Neuron (in vitro differentiated cells): ENCODE measurements around the gene ZNHIT3.

Source experiments
- H2AFZ ChIP-seq: one replicate; pipeline ENCODE4 v1.6.1; 2013; ENCODE audit warnings: low read depth, mild to moderate bottlenecking, inconsistent platforms, low read length, moderate library complexity
- H3K27me3 ChIP-seq: one replicate; pipeline ENCODE4 v1.6.1; 2013; ENCODE audit warnings: low read length; ENCODE audit not compliant: insufficient read depth
- H3K36me3 ChIP-seq: one replicate; pipeline ENCODE4 v1.6.1; 2013; ENCODE audit warnings: low read length; ENCODE audit not compliant: insufficient read depth
- H3K4me1 ChIP-seq: one replicate; pipeline ENCODE4 v1.6.1; 2013; ENCODE audit warnings: low read length; ENCODE audit not compliant: insufficient read depth
- H3K4me3 ChIP-seq: 2 replicates; pipeline ENCODE4 v1.5.1; 2013; ENCODE audit warnings: mild to moderate bottlenecking, low read length, moderate library complexity
- H3K9me3 ChIP-seq: one replicate; pipeline ENCODE4 v1.6.1; 2013; ENCODE audit warnings: low read length

ZNHIT3 gene

GRCh38 chr17:36509272-36509985, 22.9 kb downstream of the ZNHIT3 start:
- Histone ChIP-seq H3K36me3 (peaks cover 55% of the 10 kb centered on the region), H3K4me1 (no peaks in the 10 kb centered on the region), H3K4me3 (no peak overlapping the region), H2AFZ (no peak overlapping the region), H3K9me3 (no peaks in the 10 kb centered on the region), H3K27me3 (no peaks in the 10 kb centered on the region)

- Histone ChIP-seq H3K4me1 (no peaks in the 10 kb centered on the region), H3K4me3 (no peak overlapping the region), H2AFZ (no peak overlapping the region), H3K36me3 (peaks cover 55% of the 10 kb centered on the region), H3K9me3 (no peaks in the 10 kb centered on the region), H3K27me3 (no peaks in the 10 kb centered on the region)
Observed at GRCh38 chr17:36510636-36511035, 24.2 kb downstream of the ZNHIT3 start.

- Histone ChIP-seq H3K27me3 (no peaks in the 10 kb centered on the region), H3K9me3 (no peaks in the 10 kb centered on the region), H3K4me1 (no peaks in the 10 kb centered on the region), H2AFZ (no peak overlapping the region), H3K36me3 (peaks cover 53% of the 10 kb centered on the region), H3K4me3 (no peak overlapping the region)
Observed at GRCh38 chr17:36511216-36511615, 24.7 kb downstream of the ZNHIT3 start.

- no peak overlapping the region for H2AFZ ChIP-seq
- H3K27me3 ChIP-seq, result no peaks in the 10 kb centered on the region
- H3K4me1 ChIP-seq, result no peaks in the 10 kb centered on the region
- peaks cover 54% of the 10 kb centered on the region for H3K36me3 ChIP-seq
- no peak overlapping the region for H3K4me3 ChIP-seq
- H3K9me3 ChIP-seq, result no peaks in the 10 kb centered on the region
Observed at GRCh38 chr17:36512641-36513040, 26.2 kb downstream of the ZNHIT3 start.

GRCh38 chr17:36514856-36515255, 28.4 kb downstream of the ZNHIT3 start:
- H2AFZ ChIP-seq, result no peak overlapping the region
- H3K4me3 ChIP-seq, result no peak overlapping the region
- peaks cover 43% of the 10 kb centered on the region for H3K36me3 ChIP-seq
- no peaks in the 10 kb centered on the region for H3K4me1 ChIP-seq
- no peaks in the 10 kb centered on the region for H3K9me3 ChIP-seq
- no peaks in the 10 kb centered on the region for H3K27me3 ChIP-seq

GRCh38 chr17:36515837-36516236, 29.4 kb downstream of the ZNHIT3 start:
- Histone ChIP-seq H3K27me3 (no peaks in the 10 kb centered on the region), H3K4me3 (no peak overlapping the region), H3K36me3 (peaks cover 39% of the 10 kb centered on the region), H3K4me1 (no peaks in the 10 kb centered on the region), H2AFZ (no peak overlapping the region), H3K9me3 (no peaks in the 10 kb centered on the region)

- Histone ChIP-seq H3K9me3 (no peaks in the 10 kb centered on the region), H3K4me1 (no peaks in the 10 kb centered on the region)
Observed at GRCh38 chr17:36523113-36523512, 36.6 kb downstream of the ZNHIT3 start.

GRCh38 chr17:36524428-36524876, 38.0 kb downstream of the ZNHIT3 start:
- Histone ChIP-seq H2AFZ (no peak overlapping the region), H3K9me3 (no peaks in the 10 kb centered on the region), H3K36me3 (peaks cover 52% of the 10 kb centered on the region), H3K27me3 (no peaks in the 10 kb centered on the region), H3K4me3 (no peak overlapping the region), H3K4me1 (no peaks in the 10 kb centered on the region)

More at GRCh38 chr17:36523113-36523512, 36.6 kb downstream of the ZNHIT3 start:
- Histone ChIP-seq H3K4me3 (no peak overlapping the region), H3K36me3 (peaks cover 47% of the 10 kb centered on the region), H2AFZ (no peak overlapping the region), H3K27me3 (no peaks in the 10 kb centered on the region)

GRCh38 chr17:36525113-36525512, 38.6 kb downstream of the ZNHIT3 start:
- no peak overlapping the region for H2AFZ ChIP-seq
- H3K4me1 ChIP-seq, result no peaks in the 10 kb centered on the region
- no peaks in the 10 kb centered on the region for H3K27me3 ChIP-seq
- no peak overlapping the region for H3K4me3 ChIP-seq
- peaks cover 52% of the 10 kb centered on the region for H3K36me3 ChIP-seq
- no peaks in the 10 kb centered on the region for H3K9me3 ChIP-seq

- peaks cover 46% of the 10 kb centered on the region for H3K36me3 ChIP-seq
- H3K27me3 ChIP-seq, result no peaks in the 10 kb centered on the region
- no peaks in the 10 kb centered on the region for H3K4me1 ChIP-seq
- no peak overlapping the region for H3K4me3 ChIP-seq
- no peaks in the 10 kb centered on the region for H3K9me3 ChIP-seq
- H2AFZ ChIP-seq, result no peak overlapping the region
Observed at GRCh38 chr17:36525888-36526287, 39.4 kb downstream of the ZNHIT3 start.

GRCh38 chr17:36527621-36528250, 41.3 kb downstream of the ZNHIT3 start:
- Histone ChIP-seq H3K36me3 (peaks cover 59% of the 10 kb centered on the region), H3K27me3 (no peaks in the 10 kb centered on the region), H3K4me1 (no peaks in the 10 kb centered on the region), H2AFZ (no peak overlapping the region), H3K4me3 (no peak overlapping the region), H3K9me3 (no peaks in the 10 kb centered on the region)

GRCh38 chr17:36529121-36529520, 42.6 kb downstream of the ZNHIT3 start:
- no peaks in the 10 kb centered on the region for H3K4me1 ChIP-seq
- H3K27me3 ChIP-seq, result no peaks in the 10 kb centered on the region
- no peaks in the 10 kb centered on the region for H3K9me3 ChIP-seq
- H2AFZ ChIP-seq, result no peak overlapping the region
- H3K36me3 ChIP-seq, result peaks cover 56% of the 10 kb centered on the region
- no peak overlapping the region for H3K4me3 ChIP-seq

GRCh38 chr17:36532435-36532975, 46.0 kb downstream of the ZNHIT3 start:
- H3K4me1 ChIP-seq, result peaks cover 3% of the 10 kb centered on the region
- H3K36me3 ChIP-seq, result peaks cover 37% of the 10 kb centered on the region

More at GRCh38 chr17:36532435-36532975, 46.0 kb downstream of the ZNHIT3 start:
- Histone ChIP-seq H2AFZ (no peak overlapping the region), H3K4me3 (no peak overlapping the region), H3K27me3 (no peaks in the 10 kb centered on the region), H3K9me3 (no peaks in the 10 kb centered on the region)
